H1 (cell line): Measurements from ENCODE around the gene GLRA1. TPM values are rescaled to one million over a fixed set of nuclear protein-coding genes. Genes with fewer than 3 reads are reported as not detected.

Experiments
- CTCF ChIA-PET: fragments of 300-600 bp; sonication (Branson Sonifier 250); formaldehyde crosslinking; loops from one replicate; lab custom pipeline; 2021; ENCODE audit not compliant: partially characterized antibody; lab: Charles Lee
- POLR2A ChIA-PET: fragments of 300-600 bp; sonication (Branson Sonifier 250); formaldehyde crosslinking; loops from one replicate; lab custom pipeline; 2021; ENCODE audit warnings: inconsistent platforms; ENCODE audit not compliant: partially characterized antibody; lab: Charles Lee
- DNase-seq, 2 experiments: peaks; one replicate each; pipeline versions ENCODE4 v3.0.0 to v3.0.0-alpha.2; 2010 to 2022; ENCODE audit warnings: low spot score in 2 of 2, low read depth in 1 of 2, mixed read lengths in 1 of 2
- FAIRE-seq: peaks from 2 replicates; lab custom pipeline; 2011; peaks lifted over from hg19 to GRCh38; lab: Jason Lieb, UNC
- H2AFZ ChIP-seq: 2 replicates; pipeline ENCODE4 v1.8.1; 2012; ENCODE audit warnings: low read length, inconsistent platforms
- H2AK5ac ChIP-seq: 2 replicates; pipeline ENCODE4 v1.6.1; 2013; ENCODE audit warnings: low read depth, low read length
- H2BK120ac ChIP-seq: replicated peaks from 2 replicates; pipeline ENCODE3; 2013; ENCODE audit warnings: low read depth, low read length, inconsistent platforms
- H2BK12ac ChIP-seq: 2 replicates; pipeline ENCODE4 v1.6.1; 2013; ENCODE audit warnings: low read depth, low read length
- H2BK15ac ChIP-seq: 2 replicates; pipeline ENCODE4 v1.6.1; 2013; ENCODE audit warnings: low read length
- H2BK20ac ChIP-seq: 2 replicates; pipeline ENCODE4 v1.6.1; 2013; ENCODE audit warnings: low read length
- H2BK5ac ChIP-seq: 2 replicates; pipeline ENCODE4 v1.6.1; 2013; ENCODE audit warnings: low read depth, low read length
- H3K14ac ChIP-seq: 2 replicates; pipeline ENCODE4 v1.6.1; 2013; ENCODE audit warnings: inconsistent platforms; ENCODE audit not compliant: insufficient read length
- H3K18ac ChIP-seq: 2 replicates; pipeline ENCODE4 v1.6.1; 2013; ENCODE audit warnings: low read length; ENCODE audit errors: extremely low read depth
- H3K23ac ChIP-seq: 2 replicates; pipeline ENCODE4 v1.6.1; 2013; ENCODE audit warnings: inconsistent platforms; ENCODE audit not compliant: insufficient read length
- H3K23me2 ChIP-seq: 2 replicates; pipeline ENCODE4 v1.6.1; 2013; ENCODE audit warnings: low read depth, low read length
- H3K27ac ChIP-seq: 2 replicates; pipeline ENCODE4 v1.6.1; 2011; ENCODE audit warnings: low read depth, low read length, inconsistent platforms
- H3K27me3 ChIP-seq, 4 experiments: replicated peaks in 1 of 4; 1 replicate in 1 of 4; 2 replicates in 3 of 4; pipeline versions ENCODE4 v1.6.1 to v1.8.1; 2011 to 2013; ENCODE audit warnings: low read length in 3 of 4, mild to moderate bottlenecking in 3 of 4, inconsistent platforms in 2 of 4, mixed read lengths in 2 of 4, moderate library complexity in 1 of 4; ENCODE audit not compliant: control insufficient read depth in 3 of 4, insufficient read depth in 3 of 4; ENCODE audit errors: extremely low read depth in 1 of 4
- H3K36me3 ChIP-seq, 4 experiments: 2 replicates each; pipeline versions ENCODE4 v1.6.1 to v1.8.1; 2011 to 2013; ENCODE audit warnings: mild to moderate bottlenecking in 4 of 4, low read length in 3 of 4, moderate library complexity in 2 of 4, control low read depth in 1 of 4, inconsistent platforms in 1 of 4; ENCODE audit not compliant: insufficient read depth in 4 of 4, control insufficient read depth in 2 of 4
- H3K4ac ChIP-seq: replicated peaks from 2 replicates; pipeline ENCODE3; 2013; ENCODE audit warnings: low read length, low read depth, mixed read lengths, inconsistent platforms; ENCODE audit not compliant: insufficient read length
- H3K4me1 ChIP-seq, 4 experiments: replicated peaks in 1 of 4; 1 replicate in 1 of 4; 2 replicates in 3 of 4; pipeline versions ENCODE4 v1.6.1 to v1.8.1; 2011 to 2013; ENCODE audit warnings: low read length in 3 of 4, inconsistent platforms in 2 of 4, mixed read lengths in 1 of 4; ENCODE audit not compliant: insufficient read depth in 4 of 4, control insufficient read depth in 3 of 4
- H3K4me2 ChIP-seq, 2 experiments: 2 replicates each; pipeline versions ENCODE4 v1.6.1 to v1.8.1; 2011 to 2013; ENCODE audit warnings: low read depth in 2 of 2, low read length in 2 of 2, control low read depth in 1 of 2, inconsistent platforms in 1 of 2, mild to moderate bottlenecking in 1 of 2; ENCODE audit not compliant: insufficient read depth in 1 of 2
- H3K4me3 ChIP-seq, 4 experiments: fragments of 200-600, 300-600 bp in 1 of 4; sonication (generic), shearing (Covaris generic), sonication (Bioruptor Twin) in 1 of 4; 2 replicates each; pipeline versions ENCODE4 v1.5.1 to v1.8.1; 2011 to 2016; ENCODE audit warnings: low read length in 4 of 4, low read depth in 3 of 4, control low read depth in 2 of 4, inconsistent platforms in 2 of 4, mild to moderate bottlenecking in 2 of 4, mixed read lengths in 1 of 4, moderate library complexity in 1 of 4; ENCODE audit not compliant: insufficient read depth in 2 of 4; ENCODE audit errors: extremely low read depth in 1 of 4
- H3K56ac ChIP-seq: replicated peaks from 2 replicates; pipeline ENCODE3; 2013; ENCODE audit warnings: low read depth, mild to moderate bottlenecking, mixed read lengths, low read length, inconsistent platforms; ENCODE audit not compliant: insufficient read length
- H3K79me1 ChIP-seq: 2 replicates; pipeline ENCODE4 v1.6.1; 2013; ENCODE audit warnings: low read depth, low read length, control low read depth
- H3K79me2 ChIP-seq, 2 experiments: 2 replicates each; pipeline versions ENCODE4 v1.6.1 to v1.8.1; 2012 to 2013; ENCODE audit warnings: low read length in 2 of 2, mild to moderate bottlenecking in 2 of 2, inconsistent platforms in 1 of 2; ENCODE audit not compliant: insufficient read depth in 2 of 2, control insufficient read depth in 1 of 2
- H3K9ac ChIP-seq, 4 experiments: replicated peaks in 1 of 4; 1 replicate in 1 of 4; 2 replicates in 3 of 4; pipeline versions ENCODE4 v1.6.1 to v1.8.1; 2011 to 2013; ENCODE audit warnings: low read depth in 3 of 4, low read length in 3 of 4, control low read depth in 2 of 4, mild to moderate bottlenecking in 2 of 4, moderate library complexity in 2 of 4, inconsistent platforms in 1 of 4; ENCODE audit errors: extremely low read depth in 1 of 4
- H3K9me3 ChIP-seq, 2 experiments: 2 replicates each; pipeline versions ENCODE4 v1.6.1 to v1.8.1; 2012 to 2013; ENCODE audit warnings: mild to moderate bottlenecking in 2 of 2, moderate library complexity in 2 of 2, control low read depth in 1 of 2, inconsistent platforms in 1 of 2, low read depth in 1 of 2, low read length in 1 of 2, mixed read lengths in 1 of 2; ENCODE audit not compliant: insufficient read depth in 2 of 2
- H4K20me1 ChIP-seq, 2 experiments: replicated peaks in 1 of 2; 2 replicates each; pipeline versions ENCODE3 to v1.8.1; 2011 to 2013; ENCODE audit warnings: inconsistent platforms in 2 of 2, low read length in 2 of 2, mild to moderate bottlenecking in 1 of 2; ENCODE audit not compliant: insufficient read depth in 2 of 2, control insufficient read depth in 1 of 2
- H4K5ac ChIP-seq: 2 replicates; pipeline ENCODE4 v1.6.1; 2013; ENCODE audit warnings: low read length, low read depth, mixed read lengths, inconsistent platforms; ENCODE audit not compliant: insufficient read length
- H4K8ac ChIP-seq: 2 replicates; pipeline ENCODE4 v1.8.0; 2013; ENCODE audit warnings: mild to moderate bottlenecking, moderate library complexity, low read length, inconsistent platforms; ENCODE audit not compliant: insufficient read depth; ENCODE audit errors: extremely low read depth
- H4K91ac ChIP-seq: replicated peaks from 2 replicates; pipeline ENCODE3; 2013; ENCODE audit warnings: low read length, mixed read lengths, inconsistent platforms; ENCODE audit not compliant: insufficient read length
- CHD1 ChIP-seq: IDR thresholded peaks from 2 replicates; pipeline ENCODE4 v1.6.1; 2012; ENCODE audit warnings: low read depth, low read length, improper control_type of control experiment
- GABPA ChIP-seq: IDR thresholded peaks from 2 replicates; pipeline ENCODE4 v1.6.1; 2011; ENCODE audit warnings: mild to moderate bottlenecking, low read length, moderate library complexity, borderline replicate concordance; ENCODE audit not compliant: insufficient read depth
- HDAC2 ChIP-seq, 2 experiments: fragments of 300-600 bp in 1 of 2; sonication (generic) in 1 of 2; IDR thresholded peaks; 2 replicates each; pipeline ENCODE4 v1.6.1; 2011 to 2012; ENCODE audit warnings: low read depth in 2 of 2, low read length in 2 of 2, mild to moderate bottlenecking in 2 of 2, moderate library complexity in 2 of 2, borderline replicate concordance in 1 of 2, inconsistent platforms in 1 of 2
- JUN ChIP-seq: IDR thresholded peaks from 2 replicates; pipeline ENCODE4 v1.6.1; 2011; ENCODE audit warnings: low read depth, mild to moderate bottlenecking, improper control_type of control experiment, low read length
- KDM4A ChIP-seq: IDR thresholded peaks from one replicate; pipeline ENCODE4 v1.7.1; 2012; ENCODE audit warnings: low read depth, mild to moderate bottlenecking, moderate library complexity, low read length, inconsistent platforms; ENCODE audit not compliant: severe bottlenecking
- MAFK ChIP-seq: IDR thresholded peaks from 2 replicates; pipeline ENCODE4 v1.6.1; 2012; ENCODE audit warnings: low read depth, mild to moderate bottlenecking, improper control_type of control experiment, low read length
- NANOG ChIP-seq: IDR thresholded peaks from 2 replicates; pipeline ENCODE4 v1.6.1; 2011; ENCODE audit warnings: low read length, low read depth, mild to moderate bottlenecking, inconsistent platforms; ENCODE audit not compliant: insufficient read depth, poor library complexity, severe bottlenecking
- PHF8 ChIP-seq: fragments of 200-600 bp; sonication (generic); conservative IDR thresholded peaks from 2 replicates; pipeline ENCODE4 v1.7.1; 2012; ENCODE audit warnings: low read depth, mild to moderate bottlenecking, inconsistent platforms, low read length, moderate library complexity
- RNF2 ChIP-seq: fragments of 200-900, 300-1000 bp; sonication (generic); IDR thresholded peaks from 2 replicates; pipeline ENCODE4 v1.7.1; 2016; ENCODE audit warnings: borderline replicate concordance, low read depth, mild to moderate bottlenecking, antibody characterized with exemption, low read length; ENCODE audit not compliant: poor library complexity, severe bottlenecking; ENCODE audit errors: missing control alignments
- SIRT6 ChIP-seq: IDR thresholded peaks from one replicate; pipeline ENCODE4 v1.7.1; 2012; ENCODE audit warnings: low read length, inconsistent platforms
- SP1 ChIP-seq: IDR thresholded peaks from 2 replicates; pipeline ENCODE4 v1.6.1; 2011; ENCODE audit warnings: low read depth, low read length
- SRF ChIP-seq: IDR thresholded peaks from 2 replicates; pipeline ENCODE4 v1.6.1; 2011; ENCODE audit warnings: mild to moderate bottlenecking, low read depth, low read length, moderate library complexity
- WGBS, 2 experiments: shearing (Covaris generic) in 1 of 2; methylation state at CpG; one replicate each; pipeline versions ENCODE4 v1.1.6 to v1.1.7; 2013 to 2015; ENCODE audit warnings: low lambda C conversion rate in 2 of 2, mixed read lengths in 2 of 2, inconsistent platforms in 1 of 2, low coverage in 1 of 2, missing lambda C conversion rate in 1 of 2; ENCODE audit not compliant: insufficient replicate concordance in 2 of 2, insufficient coverage in 1 of 2, insufficient read length in 1 of 2; ENCODE audit errors: extremely low coverage in 1 of 2, missing lambda C conversion rate in 1 of 2; 5-methylcytosine and 5-hydroxymethylcytosine counted together
- polyA plus RNA-seq, 7 experiments: library from polyadenylated mRNA; depleted of rRNA in 3 of 7; stranded (reverse) in 5 of 7; unstranded in 2 of 7; fragments of >200 nt in 5 of 7; fragments of 200-250 nt in 2 of 7; gene quantifications; 1 replicate in 5 of 7; 2 replicates in 1 of 7; 4 replicates in 1 of 7; pipeline versions ENCODE4 v1.2.1 to v1.2.3, GENCODE V29; 2011 to 2013; ENCODE audit warnings: missing spikeins in 2 of 7, mixed read lengths in 2 of 7
- total RNA-seq: library from RNA; stranded (reverse); fragmentation: NEBNext Ultra II Directional; extraction: Animal tissue kit (Norgen Biotek cat#: 25700); gene quantifications from 2 replicates; pipeline ENCODE4 v1.2.1, GENCODE V29; 2021
- TF ChIP-seq, protein P1 (sequence below): IDR thresholded peaks from 2 replicates; pipeline ENCODE4 v1.6.1; 2011; ENCODE audit warnings: low read depth, mild to moderate bottlenecking, low read length; ENCODE audit not compliant: insufficient read depth

The GLRA1 gene
- total and polyA plus RNA-seq, 2 of the 8 experiments (the other 6 are each of a cell fraction or from before 2014, with no cell fraction given): not detected

DNA sequence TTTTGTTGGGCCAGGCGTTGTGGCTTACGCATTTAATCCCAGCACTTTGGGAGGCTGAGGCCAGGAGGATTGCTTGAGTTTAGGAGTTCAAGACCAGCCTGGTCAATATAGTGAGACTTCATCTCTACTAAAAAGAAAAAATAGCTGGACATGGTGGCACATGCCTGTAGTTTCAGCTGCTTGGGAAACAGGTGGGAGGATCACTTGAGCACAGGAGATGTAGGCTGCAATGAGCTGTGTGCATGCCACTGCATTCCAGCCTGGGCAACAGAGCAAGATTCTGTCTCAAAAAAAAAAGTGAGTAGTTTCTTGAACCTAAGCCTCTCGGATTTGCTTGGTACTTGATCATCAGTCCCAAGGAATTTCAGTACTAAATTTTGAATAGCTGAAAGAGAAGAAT is 126.0 kb downstream of the GLRA1 start:
- no peak overlapping the region for H3K23ac ChIP-seq
- H3K4me1 ChIP-seq: no peaks in the 10 kb centered on the region
- no peak overlapping the region for H4K8ac ChIP-seq
- ChIA-PET CTCF (interaction anchor here (0.6 to 2.4 kb wide), 10 partner anchors 9 to 1071 kb away, joined by 3 to 10 read pairs (median 3); no protein-coding TSS in a partner anchor), POLR2A (interaction anchor here (0.6 to 7.4 kb wide), 7 partner anchors 11 to 952 kb away, joined by 3 to 50 read pairs (median 4); partner anchors contain the start of gene G3BP1)
- H3K79me2 ChIP-seq: peaks cover 3 to 85% of the 10 kb centered on the region in 2 experiments; a peak in 3 of 4 replicates
- no peak overlapping the region for H2AK5ac ChIP-seq
- no peak overlapping the region for H4K5ac ChIP-seq
- no peak overlapping the region for H2BK20ac ChIP-seq
- H2BK12ac ChIP-seq: no peak overlapping the region
- H3K27ac ChIP-seq: no peak overlapping the region
- no peak overlapping the region for H3K18ac ChIP-seq
- H3K4me3 ChIP-seq: no peak overlapping the region
- H2BK15ac ChIP-seq: no peak overlapping the region
- H3K79me1 ChIP-seq: no peaks in the 10 kb centered on the region
- H3K36me3 ChIP-seq: peaks cover 35 to 97% (median 76%) of the 10 kb centered on the region in 4 experiments
- H4K91ac ChIP-seq: no peak overlapping the region
- H3K9me3 ChIP-seq: no peaks in the 10 kb centered on the region
- H4K20me1 ChIP-seq: peaks cover 2 to 8% of the 10 kb centered on the region in 2 experiments
- H3K4me2 ChIP-seq: no peak overlapping the region
- no peak overlapping the region for H3K56ac ChIP-seq
- H2BK120ac ChIP-seq: no peak overlapping the region
- FAIRE-seq (no peak), DNase-seq (no peak)
- 92% methylated on average over 3 of the region's 3 CpGs; no CpG with 5 or more reads in 1 of the 2 experiments for WGBS, 2 experiments
- H3K27me3 ChIP-seq: no peaks in the 10 kb centered on the region
- H2AFZ ChIP-seq: no peak overlapping the region
- H2BK5ac ChIP-seq: no peak overlapping the region
- no peak overlapping the region for H3K4ac ChIP-seq
- no peak overlapping the region for H3K14ac ChIP-seq
- H3K23me2 ChIP-seq: no peaks in the 10 kb centered on the region
- no peak overlapping the region for H3K9ac ChIP-seq
- TF ChIP-seq SIRT6 (no peak), HDAC2 (IDR thresholded peaks at IDR 0.05; ENCODE audit: borderline replicate concordance in 1 of 2, low read depth in 2 of 2, low read length in 2 of 2) (no peak), CHD1 (no peak), PHF8 (no peak), GABPA (no peak), SRF (no peak), RNF2 (no peak), NANOG (no peak), SP1 (no peak), KDM4A (no peak), JUN (no peak), MAFK (no peak)
- TF ChIP-seq, protein P1, sequence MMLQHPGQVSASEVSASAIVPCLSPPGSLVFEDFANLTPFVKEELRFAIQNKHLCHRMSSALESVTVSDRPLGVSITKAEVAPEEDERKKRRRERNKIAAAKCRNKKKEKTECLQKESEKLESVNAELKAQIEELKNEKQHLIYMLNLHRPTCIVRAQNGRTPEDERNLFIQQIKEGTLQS: no peak
